Endothelial cell of umbilical vein (primary cell): ENCODE data around the gene EEF1AKMT3. TPM values are rescaled to one million over a fixed set of nuclear protein-coding genes. Genes with fewer than 3 reads are reported as not detected.

Source experiments
- BruUV-seq: library from RNA; stranded (reverse); fragments of 400-500 nt; replicated peaks from 2 replicates; lab custom pipeline; 2021; lab: Mats Ljungman, UMichigan
- CTCF ChIA-PET: fragments of 300-600, 350-600 bp; sonication (Branson Sonifier 250); formaldehyde crosslinking; loops from one replicate; lab custom pipeline; 2021; ENCODE audit warnings: antibody characterized with exemption, inconsistent platforms; lab: Charles Lee
- POLR2A ChIA-PET: fragments of 300-600, 350-600 bp; sonication (Branson Sonifier 250); formaldehyde crosslinking; loops from one replicate; lab custom pipeline; 2021; ENCODE audit warnings: antibody characterized with exemption, inconsistent platforms; lab: Charles Lee
- DNase-seq: peaks from one replicate; pipeline ENCODE4 v3.0.0-alpha.2; 2011; ENCODE audit warnings: low read depth, low spot score
- FAIRE-seq: peaks from 2 replicates; lab custom pipeline; 2011; peaks lifted over from hg19 to GRCh38; lab: Jason Lieb, UNC
- H2AFZ ChIP-seq: 2 replicates; pipeline ENCODE4 v1.6.0; 2012; ENCODE audit warnings: low read depth, low read length, control low read depth, inconsistent platforms
- H3K27ac ChIP-seq: 2 replicates; pipeline ENCODE4 v1.5.1; 2011; ENCODE audit warnings: low read depth, mild to moderate bottlenecking, control low read depth, low read length, moderate library complexity; ENCODE audit not compliant: insufficient read depth
- H3K27me3 ChIP-seq, 2 experiments: 2 replicates each; pipeline versions ENCODE4 v1.6.0 to v1.6.1; 2011; ENCODE audit warnings: low read length in 2 of 2, mixed read lengths in 1 of 2; ENCODE audit not compliant: control insufficient read depth in 2 of 2, insufficient read depth in 2 of 2
- H3K36me3 ChIP-seq, 2 experiments: 2 replicates in 1 of 2; 3 replicates in 1 of 2; pipeline ENCODE4 v1.5.1; 2011; ENCODE audit warnings: low read length in 2 of 2, mild to moderate bottlenecking in 1 of 2, moderate library complexity in 1 of 2; ENCODE audit not compliant: control insufficient read depth in 2 of 2, insufficient read depth in 2 of 2; ENCODE audit errors: extremely low read depth in 1 of 2
- H3K4me1 ChIP-seq: 3 replicates; pipeline ENCODE4 v1.5.1; 2011; ENCODE audit warnings: mild to moderate bottlenecking, low read length; ENCODE audit not compliant: control insufficient read depth, insufficient read depth; ENCODE audit errors: extremely low read depth
- H3K4me2 ChIP-seq: 2 replicates; pipeline ENCODE4 v1.6.1; 2011; ENCODE audit warnings: low read length, control low read depth, mixed read lengths; ENCODE audit not compliant: insufficient read depth
- H3K4me3 ChIP-seq, 3 experiments: fragments of 200-600 bp in 1 of 3; sonication (generic), shearing (Covaris generic) in 1 of 3; replicated peaks in 1 of 3; 2 replicates each; pipeline ENCODE4 v1.5.1; 2011 to 2016; ENCODE audit warnings: control low read depth in 3 of 3, low read length in 3 of 3, mild to moderate bottlenecking in 2 of 3, inconsistent platforms in 1 of 3, low read depth in 1 of 3, moderate library complexity in 1 of 3; ENCODE audit not compliant: insufficient read depth in 1 of 3
- H3K79me2 ChIP-seq: 2 replicates; pipeline ENCODE4 v1.6.0; 2012; ENCODE audit warnings: low read length, inconsistent platforms; ENCODE audit not compliant: control insufficient read depth, insufficient read depth
- H3K9ac ChIP-seq: replicated peaks from 2 replicates; pipeline ENCODE3; 2011; ENCODE audit warnings: low read length, control low read depth; ENCODE audit not compliant: insufficient read depth; ENCODE audit errors: extremely low read depth
- H3K9me1 ChIP-seq: replicated peaks from 3 replicates; pipeline ENCODE4 v1.6.0; 2011; ENCODE audit warnings: mild to moderate bottlenecking, low read length; ENCODE audit not compliant: control insufficient read depth, insufficient read depth; ENCODE audit errors: extremely low read depth
- H3K9me3 ChIP-seq: replicated peaks from 2 replicates; pipeline ENCODE4 v1.5.1; 2012; ENCODE audit warnings: low read length, inconsistent platforms; ENCODE audit not compliant: control insufficient read depth, insufficient read depth
- H4K20me1 ChIP-seq: replicated peaks from 2 replicates; pipeline ENCODE3; 2011; ENCODE audit warnings: mild to moderate bottlenecking, low read length; ENCODE audit not compliant: control insufficient read depth, insufficient read depth; ENCODE audit errors: extremely low read depth
- CTCF ChIP-seq, 2 donors: IDR thresholded peaks; 1 replicate in 1 of 2; 2 replicates in 1 of 2; pipeline ENCODE4 v1.5.1; 2011; ENCODE audit warnings: low read length in 2 of 2, mild to moderate bottlenecking in 2 of 2, moderate library complexity in 2 of 2, control low read depth in 1 of 2, inconsistent platforms in 1 of 2, low read depth in 1 of 2; ENCODE audit not compliant: insufficient read depth in 1 of 2; ENCODE audit errors: extremely low read depth in 1 of 2
- EZH2 ChIP-seq: IDR thresholded peaks from 2 replicates; pipeline ENCODE4 v1.6.1; 2012; ENCODE audit warnings: borderline replicate concordance, low read depth, mild to moderate bottlenecking, moderate library complexity, low read length, inconsistent platforms; ENCODE audit not compliant: severe bottlenecking
- FOS ChIP-seq: IDR thresholded peaks from 2 replicates; pipeline ENCODE4 v1.6.1; 2011; ENCODE audit warnings: mild to moderate bottlenecking, low read length, moderate library complexity, borderline replicate concordance; ENCODE audit not compliant: insufficient read depth
- GATA2 ChIP-seq: IDR thresholded peaks from 2 replicates; pipeline ENCODE4 v1.7.0; 2011; ENCODE audit warnings: low read depth, mild to moderate bottlenecking, moderate library complexity, mixed read lengths, low read length; ENCODE audit not compliant: insufficient read length, insufficient read depth
- JUN ChIP-seq: IDR thresholded peaks from 2 replicates; pipeline ENCODE4 v1.6.1; 2011; ENCODE audit warnings: borderline replicate concordance, low read depth; ENCODE audit not compliant: insufficient read length, insufficient read depth
- MAX ChIP-seq: IDR thresholded peaks from 2 replicates; pipeline ENCODE4 v1.6.1; 2011; ENCODE audit not compliant: insufficient read depth, insufficient read length
- MYC ChIP-seq: IDR thresholded peaks from one replicate; pipeline ENCODE4 v1.6.1; 2011; ENCODE audit warnings: mild to moderate bottlenecking, low read depth, low read length
- POLR2A ChIP-seq: IDR thresholded peaks from 2 replicates; pipeline ENCODE4 v1.6.1; 2012; ENCODE audit warnings: low read depth, mild to moderate bottlenecking, control low read depth, low read length
- POLR2AphosphoS5 ChIP-seq: IDR thresholded peaks from 2 replicates; pipeline ENCODE4 v1.6.1; 2012; ENCODE audit warnings: low read depth, mild to moderate bottlenecking, control low read depth, low read length, moderate library complexity; ENCODE audit not compliant: insufficient read depth
- dilution Hi-C: fragments of 300-500 bp; cut with MboI; formaldehyde crosslinking; loops from one replicate; pipeline ENCODE4 v1.15.0; 2019; ENCODE audit warnings: low sequenced_read_pairs; ENCODE audit not compliant: extremely low pct_ligation_motif_present
- intact Hi-C: fragments of 100-400 bp; cut with micrococcal nuclease; formaldehyde crosslinking; loops from one replicate; pipeline ENCODE4 v1.10.0; 2022
- polyA plus RNA-seq, 4 experiments: library from polyadenylated mRNA; depleted of rRNA in 3 of 4; stranded (reverse) in 3 of 4; unstranded in 1 of 4; fragments of >200 nt; gene quantifications; 2 replicates each; pipeline versions ENCODE4 v1.2.1 to v1.2.3, GENCODE V29; 2011 to 2012; ENCODE audit warnings: missing spikeins in 1 of 4
- total RNA-seq: library from RNA; stranded (reverse); gene quantifications from 2 replicates; pipeline ENCODE4 v1.2.3, GENCODE V29; 2021

EEF1AKMT3 gene
- total and polyA plus RNA-seq, 2 donors (not counting 3 experiments of a cell fraction or from before 2014, with no cell fraction given) = 7.9 to 8.8 TPM

- Histone ChIP-seq H3K27ac (no peak overlapping the region), H3K9me1 (no peaks in the 10 kb centered on the region), H3K9me3 (no peaks in the 10 kb centered on the region), H4K20me1 (no peaks in the 10 kb centered on the region), H3K36me3 (peaks cover 0 to 2% of the 10 kb centered on the region in 2 experiments), H3K4me1 (peaks cover 25% of the 10 kb centered on the region), H3K4me2 (no peak overlapping the region), H3K4me3 (no peak overlapping the region), H3K9ac (no peak overlapping the region), H2AFZ (no peak overlapping the region), H3K79me2 (peaks cover 2% of the 10 kb centered on the region), H3K27me3 (peaks cover 33 to 35% of the 10 kb centered on the region in 2 experiments)
- DNase-seq (no peak), FAIRE-seq (no peak)
- ChIA-PET POLR2A (no interaction called here), CTCF (interaction anchor here (1.2 to 4.6 kb wide), 4 partner anchors 7 to 41 kb away, joined by 3 to 48 read pairs (median 4); partner anchors contain the start of genes MARCHF9 and TSFM)
- TF ChIP-seq EZH2 = no peak
- TF ChIP-seq CTCF (IDR thresholded peaks at IDR 0.05; ENCODE audit: extremely low read depth in 1 of 2, insufficient read depth in 1 of 2, low read depth in 1 of 2, low read length in 2 of 2) = no peak
- TF ChIP-seq POLR2AphosphoS5 = no peak
- no peak for TF ChIP-seq MYC
- TF ChIP-seq GATA2 = no peak
- no peak for TF ChIP-seq JUN
- no peak for TF ChIP-seq MAX
- no peak for TF ChIP-seq FOS
- TF ChIP-seq POLR2A = no peak
- BruUV-seq = no TSS peak
- dilution Hi-C loops = no loop called here
- intact Hi-C loops = no loop called here
These were observed 5.1 kb upstream of the EEF1AKMT3 start for GRCh38 chr12:57767305-57767698.
